ENCODE results near the gene FOXS1.

Gene FOXS1

GRCh38 chr20:31872406-31872805 lies 27.0 kb upstream of the FOXS1 start:
- Histone ChIP-seq H3K4me2 (ENCODE audit: insufficient read depth, low read length) (no peak overlapping the region), H3K4me1 (ENCODE audit: insufficient read depth, low read length) (no peaks in the 10 kb centered on the region), H4K20me1 (ENCODE audit: insufficient read depth, low read length) (no peaks in the 10 kb centered on the region), H2AFZ (ENCODE audit: low read depth, low read length) (no peak overlapping the region), H3K36me3 (ENCODE audit: insufficient read depth, low read length) (no peaks in the 10 kb centered on the region), H3K4me3 (ENCODE audit: low read depth in 1 of 2, low read length in 2 of 2) (no peak overlapping the region), H3K27me3 (ENCODE audit: insufficient read depth, low read length, poor library complexity) (no peaks in the 10 kb centered on the region), H3K79me2 (ENCODE audit: insufficient read depth, low read length) (no peaks in the 10 kb centered on the region), H3K9ac (ENCODE audit: low read depth, low read length) (no peak overlapping the region), H3K9me3 (ENCODE audit: insufficient read depth, low read length, severe bottlenecking) (no peaks in the 10 kb centered on the region), H3K27ac (ENCODE audit: low read length) (no peak overlapping the region)
- ATAC-seq (ENCODE audit: insufficient read depth, low read depth) = no peak
- TF ChIP-seq CTCF (IDR thresholded peaks at IDR 0.05; ENCODE audit: borderline replicate concordance, extremely low read depth, low read length, poor library complexity, severe bottlenecking) (no peak), EZH2 (IDR thresholded peaks at IDR 0.05; ENCODE audit: borderline replicate concordance, low read depth, low read length, severe bottlenecking) (no peak)
- no peak for DNase-seq

DNA sequence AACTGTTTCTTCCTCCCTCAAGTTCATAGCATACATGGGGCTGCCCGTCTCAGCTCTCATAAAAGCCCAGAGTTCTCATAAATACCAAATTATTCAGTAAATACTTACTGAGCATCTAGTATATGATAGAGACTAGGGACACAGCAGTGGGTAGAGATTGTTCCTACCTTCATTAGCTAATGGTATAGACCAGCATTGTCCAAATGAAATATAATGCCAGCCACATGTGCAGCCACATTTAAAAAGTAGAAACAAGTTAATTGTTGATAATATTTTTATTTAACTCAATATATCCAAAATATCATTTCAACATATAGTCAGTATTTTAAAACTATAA lies 26.2 kb upstream of the FOXS1 start:
- Histone ChIP-seq H3K27ac (ENCODE audit: low read length) (no peak overlapping the region), H3K27me3 (ENCODE audit: insufficient read depth, low read length, poor library complexity) (no peaks in the 10 kb centered on the region), H3K4me1 (ENCODE audit: insufficient read depth, low read length) (no peaks in the 10 kb centered on the region), H3K36me3 (ENCODE audit: insufficient read depth, low read length) (no peaks in the 10 kb centered on the region), H3K4me2 (ENCODE audit: insufficient read depth, low read length) (no peak overlapping the region), H4K20me1 (ENCODE audit: insufficient read depth, low read length) (no peaks in the 10 kb centered on the region), H3K79me2 (ENCODE audit: insufficient read depth, low read length) (no peaks in the 10 kb centered on the region), H3K4me3 (ENCODE audit: low read depth in 1 of 2, low read length in 2 of 2) (no peak overlapping the region), H3K9me3 (ENCODE audit: insufficient read depth, low read length, severe bottlenecking) (no peaks in the 10 kb centered on the region), H3K9ac (ENCODE audit: low read depth, low read length) (no peak overlapping the region), H2AFZ (ENCODE audit: low read depth, low read length) (no peak overlapping the region)
- TF ChIP-seq CTCF (IDR thresholded peaks at IDR 0.05; ENCODE audit: borderline replicate concordance, extremely low read depth, low read length, poor library complexity, severe bottlenecking) (no peak), EZH2 (IDR thresholded peaks at IDR 0.05; ENCODE audit: borderline replicate concordance, low read depth, low read length, severe bottlenecking) (no peak)
- DNase-seq (no peak), ATAC-seq (ENCODE audit: insufficient read depth, low read depth) (no peak)

GRCh38 chr20:31870726-31871617 lies 25.6 kb upstream of the FOXS1 start:
- Histone ChIP-seq H3K9me3 (ENCODE audit: insufficient read depth, low read length, severe bottlenecking) (no peaks in the 10 kb centered on the region), H3K79me2 (ENCODE audit: insufficient read depth, low read length) (no peaks in the 10 kb centered on the region), H4K20me1 (ENCODE audit: insufficient read depth, low read length) (no peaks in the 10 kb centered on the region), H2AFZ (ENCODE audit: low read depth, low read length) (no peak overlapping the region), H3K36me3 (ENCODE audit: insufficient read depth, low read length) (no peaks in the 10 kb centered on the region), H3K27me3 (ENCODE audit: insufficient read depth, low read length, poor library complexity) (no peaks in the 10 kb centered on the region), H3K4me3 (ENCODE audit: low read depth in 1 of 2, low read length in 2 of 2) (no peak overlapping the region), H3K4me1 (ENCODE audit: insufficient read depth, low read length) (no peaks in the 10 kb centered on the region), H3K27ac (ENCODE audit: low read length) (no peak overlapping the region), H3K9ac (ENCODE audit: low read depth, low read length) (no peak overlapping the region), H3K4me2 (ENCODE audit: insufficient read depth, low read length) (no peak overlapping the region)
- no peak for DNase-seq
- TF ChIP-seq CTCF (IDR thresholded peaks at IDR 0.05; ENCODE audit: borderline replicate concordance, extremely low read depth, low read length, poor library complexity, severe bottlenecking) (no peak), EZH2 (IDR thresholded peaks at IDR 0.05; ENCODE audit: borderline replicate concordance, low read depth, low read length, severe bottlenecking) (no peak)
- no peak for ATAC-seq (ENCODE audit: insufficient read depth, low read depth)
